Gastroesophageal sphincter (tissue), 3 donors: ENCODE measurements around the gene FAM168B.

ENCODE experiments used
- EP300 ChIP-seq: sonication (generic); formaldehyde crosslinking; IDR thresholded peaks from one replicate; pipeline ENCODE4 v1.6.1; 2017; ENCODE audit warnings: antibody characterized with exemption, mild to moderate bottlenecking
- POLR2A ChIP-seq, 2 donors: fragments of 450-650 bp; IDR thresholded peaks; one replicate each; pipeline ENCODE4 v1.6.1; 2017; ENCODE audit warnings: antibody characterized with exemption in 2 of 2, mild to moderate bottlenecking in 2 of 2, moderate library complexity in 1 of 2
- TF ChIP-seq, protein P1 (sequence below), 4 experiments: fragments of 200-600 bp in 2 of 4; fragments of 450-650 bp in 2 of 4; sonication (generic) in 1 of 4; IDR thresholded peaks; one replicate each; pipeline ENCODE4 v1.5.1; 2017 to 2019; ENCODE audit warnings: antibody characterized with exemption in 4 of 4, mild to moderate bottlenecking in 2 of 4, moderate library complexity in 2 of 4

DNA sequence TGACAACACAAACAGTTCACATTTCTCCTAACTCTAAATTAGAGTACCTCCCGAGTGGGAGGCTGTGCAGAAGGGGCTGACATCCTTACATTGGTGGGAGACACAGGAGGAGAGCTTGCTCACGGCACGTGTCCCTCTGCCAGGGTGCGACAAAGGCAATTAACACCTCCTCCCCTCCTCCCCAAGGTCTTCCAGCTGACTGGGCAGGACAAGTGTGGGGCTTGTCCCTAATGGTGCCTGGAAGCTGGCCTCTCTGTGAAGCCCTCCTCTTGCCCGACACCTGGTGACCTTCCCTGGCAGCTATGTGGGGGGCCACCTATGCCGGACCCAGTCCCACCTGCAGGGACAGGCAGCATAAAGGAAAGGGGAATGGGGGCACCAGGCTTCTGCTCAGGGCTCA, 57.0 kb downstream of the FAM168B start:
- TF ChIP-seq, protein P1, sequence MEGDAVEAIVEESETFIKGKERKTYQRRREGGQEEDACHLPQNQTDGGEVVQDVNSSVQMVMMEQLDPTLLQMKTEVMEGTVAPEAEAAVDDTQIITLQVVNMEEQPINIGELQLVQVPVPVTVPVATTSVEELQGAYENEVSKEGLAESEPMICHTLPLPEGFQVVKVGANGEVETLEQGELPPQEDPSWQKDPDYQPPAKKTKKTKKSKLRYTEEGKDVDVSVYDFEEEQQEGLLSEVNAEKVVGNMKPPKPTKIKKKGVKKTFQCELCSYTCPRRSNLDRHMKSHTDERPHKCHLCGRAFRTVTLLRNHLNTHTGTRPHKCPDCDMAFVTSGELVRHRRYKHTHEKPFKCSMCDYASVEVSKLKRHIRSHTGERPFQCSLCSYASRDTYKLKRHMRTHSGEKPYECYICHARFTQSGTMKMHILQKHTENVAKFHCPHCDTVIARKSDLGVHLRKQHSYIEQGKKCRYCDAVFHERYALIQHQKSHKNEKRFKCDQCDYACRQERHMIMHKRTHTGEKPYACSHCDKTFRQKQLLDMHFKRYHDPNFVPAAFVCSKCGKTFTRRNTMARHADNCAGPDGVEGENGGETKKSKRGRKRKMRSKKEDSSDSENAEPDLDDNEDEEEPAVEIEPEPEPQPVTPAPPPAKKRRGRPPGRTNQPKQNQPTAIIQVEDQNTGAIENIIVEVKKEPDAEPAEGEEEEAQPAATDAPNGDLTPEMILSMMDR (IDR thresholded peaks at IDR 0.05) = no peak
- no peak for TF ChIP-seq EP300
- no peak for TF ChIP-seq POLR2A (IDR thresholded peaks at IDR 0.05)
